HCT116 (cell line): Measurements from ENCODE around the gene WT1. TPM values are rescaled to one million over a fixed set of nuclear protein-coding genes. Genes with fewer than 3 reads are reported as not detected.

ENCODE experiments used
- ATAC-seq: fragments of 200-7000 bp; cut with Tn5 transposase; 2 replicates; pipeline ENCODE4 v1.9.1; 2020; ENCODE audit warnings: mild to moderate bottlenecking, moderate library complexity
- BruUV-seq: library from RNA; stranded (reverse); fragments of 400-500 nt; replicated peaks from 2 replicates; lab custom pipeline; 2021; lab: Mats Ljungman, UMichigan
- CTCF ChIA-PET: fragments of 300-600 bp; sonication (Branson Sonifier 250); formaldehyde crosslinking; loops from one replicate; lab custom pipeline; 2021; ENCODE audit warnings: antibody characterized with exemption; lab: Charles Lee
- POLR2A ChIA-PET: fragments of 300-600, 350-600 bp; sonication (Branson Sonifier 250); formaldehyde crosslinking; loops from one replicate; lab custom pipeline; 2021; ENCODE audit warnings: antibody characterized with exemption; lab: Charles Lee
- RAD21 ChIA-PET, 2 experiments: fragments of 300-600 bp; sonication (Branson Sonifier 250); formaldehyde crosslinking; loops; one replicate each; lab custom pipeline; 2023; ENCODE audit warnings: low total read pairs in 2 of 2; ENCODE audit not compliant: uncharacterized antibody in 2 of 2, unreplicated experiment in 2 of 2, low non-redundant PET in 1 of 2; lab: Charles Lee
- DNase-seq: peaks from one replicate; pipeline ENCODE4 v3.0.0-alpha.2; 2010; ENCODE audit warnings: low read depth, low spot score
- H2AFZ ChIP-seq: fragments of 200-600 bp; shearing (Covaris generic), sonication (generic); 2 replicates; pipeline ENCODE4 v1.6.1; 2017; ENCODE audit warnings: low read depth, mixed run types, mixed read lengths, antibody characterized with exemption, low read length; ENCODE audit not compliant: poor library complexity, severe bottlenecking
- H3K27ac ChIP-seq: 2 replicates; pipeline ENCODE4 v1.5.1; 2012; ENCODE audit warnings: low read depth, low read length
- H3K27me3 ChIP-seq: fragments of 200-600 bp; sonication (generic); 2 replicates; pipeline ENCODE4 v1.6.1; 2016; ENCODE audit warnings: mixed run types, low read length, mixed read lengths; ENCODE audit not compliant: insufficient read depth
- H3K36me3 ChIP-seq, 2 experiments: fragments of 200-500 bp in 1 of 2; fragments of 200-600 bp in 1 of 2; sonication (Bioruptor generic) in 1 of 2; sonication (generic) in 1 of 2; 2 replicates each; pipeline versions ENCODE4 v1.5.1 to v1.6.1; 2014 to 2016; ENCODE audit warnings: low read length in 2 of 2, inconsistent platforms in 1 of 2, mixed read lengths in 1 of 2, mixed run types in 1 of 2; ENCODE audit not compliant: insufficient read depth in 2 of 2, control insufficient read depth in 1 of 2
- H3K4me1 ChIP-seq, 2 experiments: fragments of 200-600 bp in 1 of 2; sonication (generic) in 1 of 2; 2 replicates each; pipeline versions ENCODE4 v1.5.1 to v1.6.1; 2012 to 2017; ENCODE audit warnings: low read length in 2 of 2, inconsistent platforms in 1 of 2, mild to moderate bottlenecking in 1 of 2, mixed read lengths in 1 of 2, mixed run types in 1 of 2, moderate library complexity in 1 of 2; ENCODE audit not compliant: insufficient read depth in 2 of 2, control insufficient read depth in 1 of 2
- H3K4me2 ChIP-seq: fragments of 200-600 bp; sonication (generic); 2 replicates; pipeline ENCODE4 v1.6.1; 2017; ENCODE audit warnings: mixed run types, low read length, mixed read lengths
- H3K4me3 ChIP-seq, 2 experiments: fragments of 200-600 bp in 1 of 2; sonication (generic) in 1 of 2; replicated peaks in 1 of 2; 2 replicates each; pipeline ENCODE4 v1.5.1; 2011 to 2016; ENCODE audit warnings: low read length in 2 of 2, control low read depth in 1 of 2, low read depth in 1 of 2, mild to moderate bottlenecking in 1 of 2, mixed read lengths in 1 of 2, mixed run types in 1 of 2
- H3K79me2 ChIP-seq: fragments of 200-600 bp; sonication (generic); 2 replicates; pipeline ENCODE4 v1.6.1; 2017; ENCODE audit warnings: mild to moderate bottlenecking, mixed run types, low read length, moderate library complexity, mixed read lengths; ENCODE audit not compliant: insufficient read depth
- H3K9ac ChIP-seq: fragments of 200-600 bp; sonication (generic); 2 replicates; pipeline ENCODE4 v1.6.1; 2016; ENCODE audit warnings: low read length, mixed read lengths
- H3K9me2 ChIP-seq: fragments of 200-600 bp; sonication (generic), shearing (Covaris generic); 2 replicates; pipeline ENCODE4 v1.6.1; 2017; ENCODE audit warnings: mixed run types, mild to moderate bottlenecking, moderate library complexity; ENCODE audit not compliant: insufficient read depth
- H3K9me3 ChIP-seq, 2 experiments: fragments of 200-500 bp in 1 of 2; fragments of 200-600 bp in 1 of 2; sonication (Bioruptor generic) in 1 of 2; sonication (generic) in 1 of 2; 2 replicates each; pipeline ENCODE4 v1.6.1; 2014 to 2017; ENCODE audit warnings: low read length in 2 of 2, mixed read lengths in 2 of 2, inconsistent platforms in 1 of 2, low read depth in 1 of 2, mild to moderate bottlenecking in 1 of 2, mixed run types in 1 of 2, moderate library complexity in 1 of 2; ENCODE audit not compliant: control insufficient read depth in 1 of 2, insufficient read depth in 1 of 2
- H4K20me1 ChIP-seq: fragments of 200-600 bp; sonication (generic), shearing (Covaris generic); 2 replicates; pipeline ENCODE4 v1.6.1; 2017; ENCODE audit warnings: mixed run types, mild to moderate bottlenecking, moderate library complexity; ENCODE audit not compliant: insufficient read depth
- ATF3 ChIP-seq: IDR thresholded peaks from 2 replicates; pipeline ENCODE4 v1.6.1; 2012
- CBX3 ChIP-seq: IDR thresholded peaks from 2 replicates; pipeline ENCODE4 v1.6.1; 2012; ENCODE audit warnings: low read depth
- ELF1 ChIP-seq: IDR thresholded peaks from 2 replicates; pipeline ENCODE4 v1.6.1; 2012; ENCODE audit warnings: low read depth, borderline replicate concordance
- EZH2phosphoT487 ChIP-seq: fragments of 200-600 bp; IDR thresholded peaks from 2 replicates; pipeline ENCODE4 v1.6.1; 2018; ENCODE audit warnings: antibody characterized with exemption, borderline replicate concordance
- FOSL1 ChIP-seq: IDR thresholded peaks from 2 replicates; pipeline ENCODE4 v1.6.1; 2012; ENCODE audit warnings: low read depth
- JUND ChIP-seq: IDR thresholded peaks from 2 replicates; pipeline ENCODE4 v1.6.1; 2012
- POLR2A ChIP-seq: IDR thresholded peaks from 2 replicates; pipeline ENCODE4 v1.7.0; 2011; ENCODE audit warnings: borderline replicate concordance; ENCODE audit not compliant: insufficient read depth, insufficient read length; ENCODE audit errors: extremely low read depth
- RAD21 ChIP-seq: IDR thresholded peaks from 2 replicates; pipeline ENCODE4 v1.6.1; 2012; ENCODE audit warnings: low read depth, mild to moderate bottlenecking
- REST ChIP-seq: IDR thresholded peaks from 2 replicates; pipeline ENCODE4 v1.6.1; 2012; ENCODE audit warnings: low read depth
- SP1 ChIP-seq: IDR thresholded peaks from 2 replicates; pipeline ENCODE4 v1.6.1; 2012; ENCODE audit warnings: low read depth
- SRF ChIP-seq: IDR thresholded peaks from 2 replicates; pipeline ENCODE4 v1.6.1; 2012; ENCODE audit warnings: low read depth
- TCF7L2 ChIP-seq: IDR thresholded peaks from 2 replicates; pipeline ENCODE4 v1.7.0; 2011; ENCODE audit warnings: borderline replicate concordance, inconsistent platforms; ENCODE audit not compliant: insufficient read depth, insufficient read length; ENCODE audit errors: extremely low read depth
- YY1 ChIP-seq: IDR thresholded peaks from 2 replicates; pipeline ENCODE4 v1.6.1; 2011; ENCODE audit warnings: low read length, low read depth, moderate library complexity, mild to moderate bottlenecking; ENCODE audit not compliant: insufficient replicate concordance; ENCODE audit errors: extremely low read depth
- ZFX ChIP-seq: fragments of 450-650 bp; IDR thresholded peaks from 2 replicates; pipeline ENCODE4 v1.6.1; 2017
- ZNF274 ChIP-seq: fragments of 200-500 bp; sonication (Bioruptor generic); IDR thresholded peaks from 2 replicates; pipeline ENCODE4 v1.6.1; 2014; ENCODE audit warnings: mild to moderate bottlenecking, low read depth, low read length, inconsistent platforms
- intact Hi-C: fragments of 100-400 bp; cut with micrococcal nuclease; formaldehyde crosslinking; loops from 2 replicates; pipeline ENCODE4 v1.10.0; 2022
- total RNA-seq: library from RNA; stranded (reverse); gene quantifications from one replicate; pipeline ENCODE4 v1.2.1, GENCODE V29; 2021; ENCODE audit not compliant: unreplicated experiment
- TF ChIP-seq, protein P1 (sequence below), 3 experiments: fragments of 200-600 bp in 1 of 3; sonication (generic) in 1 of 3; IDR thresholded peaks in 2 of 3; conservative IDR thresholded peaks in 1 of 3; 2 replicates each; pipeline ENCODE4 v1.5.1; 2012 to 2017; ENCODE audit warnings: low read depth in 2 of 3, low read length in 2 of 3, antibody characterized with exemption in 1 of 3, borderline replicate concordance in 1 of 3, control low read depth in 1 of 3, mild to moderate bottlenecking in 1 of 3, mixed read lengths in 1 of 3, mixed run types in 1 of 3, moderate library complexity in 1 of 3; ENCODE audit not compliant: insufficient read depth in 1 of 3

WT1 gene
- total RNA-seq, 1 experiment from 2014 or later = 0.07 TPM

- CTCF ChIA-PET = no interaction called here
- no peaks in the 10 kb centered on the region for H3K9me2 ChIP-seq
- ATAC-seq = no peak
- no peaks in the 10 kb centered on the region for H3K9me3 ChIP-seq
- TF ChIP-seq EZH2phosphoT487 (no peak), ZNF274 (no peak), SP1 (no peak), POLR2A (no peak), CBX3 (no peak), ELF1 (no peak), FOSL1 (no peak), YY1 (no peak), SRF (no peak)
- H3K79me2 ChIP-seq = no peaks in the 10 kb centered on the region
- BruUV-seq = no TSS peak
- H3K4me3 ChIP-seq = no peak overlapping the region
- no peak overlapping the region for H2AFZ ChIP-seq
- no peaks in the 10 kb centered on the region for H4K20me1 ChIP-seq
- H3K4me2 ChIP-seq = no peak overlapping the region
- RAD21 ChIA-PET = no interaction called here
- intact Hi-C loops = no loop called here
- H3K36me3 ChIP-seq = no peaks in the 10 kb centered on the region
- no peak for DNase-seq
- no peaks in the 10 kb centered on the region for H3K4me1 ChIP-seq
- no peak overlapping the region for H3K9ac ChIP-seq
- no peak overlapping the region for H3K27ac ChIP-seq
- POLR2A ChIA-PET = no interaction called here
- no peaks in the 10 kb centered on the region for H3K27me3 ChIP-seq
Measured at GRCh38 chr11:32451808-32452207, 16.5 kb upstream of the WT1 start.

DNA sequence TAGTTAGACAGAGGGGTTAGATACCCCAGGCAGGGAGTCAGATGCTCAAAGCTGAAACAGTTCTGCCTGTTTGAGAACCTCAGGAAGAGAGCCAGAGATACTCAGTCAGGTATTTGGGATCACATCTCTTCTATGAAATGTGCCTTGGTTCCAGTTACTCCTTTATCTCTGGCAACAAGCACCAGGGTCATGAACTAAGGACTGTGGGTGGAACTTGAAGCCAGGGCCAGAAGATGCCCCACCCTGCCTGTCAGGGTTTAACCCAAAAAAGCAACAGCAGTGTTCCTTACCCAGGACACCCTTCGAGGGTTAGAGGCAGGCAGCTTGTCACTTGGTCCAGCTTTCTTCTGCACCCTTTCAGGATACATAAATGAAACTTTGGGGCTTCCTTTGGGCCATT lies 15.0 kb upstream of the WT1 start:
- Histone ChIP-seq H2AFZ (no peak overlapping the region), H3K36me3 (no peaks in the 10 kb centered on the region), H3K9me2 (no peaks in the 10 kb centered on the region), H3K4me3 (no peak overlapping the region), H4K20me1 (no peaks in the 10 kb centered on the region), H3K27ac (no peak overlapping the region), H3K27me3 (peaks cover 9% of the 10 kb centered on the region; the same call in 1 of the 2 replicates), H3K9ac (no peak overlapping the region), H3K9me3 (no peaks in the 10 kb centered on the region), H3K79me2 (no peaks in the 10 kb centered on the region), H3K4me1 (no peaks in the 10 kb centered on the region), H3K4me2 (no peak overlapping the region)
- no peak for DNase-seq
- no TSS peak for BruUV-seq
- CTCF ChIA-PET = interaction anchor here (1.7 kb wide), 1 partner anchor 11 kb away, joined by 4 read pairs; no protein-coding TSS in a partner anchor
- intact Hi-C loops = no loop called here
- POLR2A ChIA-PET = no interaction called here
- RAD21 ChIA-PET = no interaction called here
- no peak for ATAC-seq
- TF ChIP-seq YY1 (no peak), REST (no peak), POLR2A (no peak), JUND (no peak), SP1 (no peak), ATF3 (no peak), EZH2phosphoT487 (no peak), RAD21 (no peak), SRF (no peak), CBX3 (no peak), ZFX (no peak), TCF7L2 (no peak)
- TF ChIP-seq, protein P1, sequence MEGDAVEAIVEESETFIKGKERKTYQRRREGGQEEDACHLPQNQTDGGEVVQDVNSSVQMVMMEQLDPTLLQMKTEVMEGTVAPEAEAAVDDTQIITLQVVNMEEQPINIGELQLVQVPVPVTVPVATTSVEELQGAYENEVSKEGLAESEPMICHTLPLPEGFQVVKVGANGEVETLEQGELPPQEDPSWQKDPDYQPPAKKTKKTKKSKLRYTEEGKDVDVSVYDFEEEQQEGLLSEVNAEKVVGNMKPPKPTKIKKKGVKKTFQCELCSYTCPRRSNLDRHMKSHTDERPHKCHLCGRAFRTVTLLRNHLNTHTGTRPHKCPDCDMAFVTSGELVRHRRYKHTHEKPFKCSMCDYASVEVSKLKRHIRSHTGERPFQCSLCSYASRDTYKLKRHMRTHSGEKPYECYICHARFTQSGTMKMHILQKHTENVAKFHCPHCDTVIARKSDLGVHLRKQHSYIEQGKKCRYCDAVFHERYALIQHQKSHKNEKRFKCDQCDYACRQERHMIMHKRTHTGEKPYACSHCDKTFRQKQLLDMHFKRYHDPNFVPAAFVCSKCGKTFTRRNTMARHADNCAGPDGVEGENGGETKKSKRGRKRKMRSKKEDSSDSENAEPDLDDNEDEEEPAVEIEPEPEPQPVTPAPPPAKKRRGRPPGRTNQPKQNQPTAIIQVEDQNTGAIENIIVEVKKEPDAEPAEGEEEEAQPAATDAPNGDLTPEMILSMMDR (IDR thresholded peaks at IDR 0.05 in 2 of 3, conservative IDR thresholded peaks at IDR 0.05 in 1 of 3; ENCODE audit: borderline replicate concordance in 1 of 3, insufficient read depth in 1 of 3, low read depth in 2 of 3, low read length in 2 of 3) = no peak
